K562 (cell line): ENCODE results near the gene VPS37B. TPM values are rescaled to one million over a fixed set of nuclear protein-coding genes. Genes with fewer than 3 reads are reported as not detected.

Experiments used
- ATAC-seq: fragments of 200-7000 bp; cut with Tn5 transposase; 3 replicates; pipeline ENCODE4 v1.9.1; 2020; ENCODE audit warnings: moderate library complexity
- BruUV-seq: library from RNA; stranded (reverse); fragments of 400-500 nt; replicated peaks from 2 replicates; lab custom pipeline; 2021; lab: Mats Ljungman, UMichigan
- CTCF ChIA-PET: fragments of 300-600 bp; formaldehyde crosslinking; extraction: SDS; loops from one replicate; lab custom pipeline; 2021; ENCODE audit warnings: low intra/inter-chr PET ratio; lab: Yijun Ruan, JAX
- POLR2A ChIA-PET: fragments of 300-600, 350-650 bp; sonication (Branson Sonifier 250); formaldehyde crosslinking; extraction: SDS; loops from one replicate; lab custom pipeline; 2021; ENCODE audit warnings: antibody characterized with exemption, inconsistent platforms; lab: Yijun Ruan, JAX
- DNase-seq, 4 experiments: peaks; one replicate each; pipeline versions ENCODE4 v3.0.0 to v3.0.0-alpha.2; 2011 to 2018; ENCODE audit warnings: low spot score in 3 of 4, mixed read lengths in 3 of 4; ENCODE audit errors: extremely low read depth in 1 of 4
- FAIRE-seq: peaks from 2 replicates; lab custom pipeline; 2011; peaks lifted over from hg19 to GRCh38; lab: Jason Lieb, UNC
- H2AFZ ChIP-seq: 2 replicates; pipeline ENCODE4 v1.6.0; 2011; ENCODE audit warnings: low read depth, low read length, control low read depth, inconsistent platforms
- H3K27ac ChIP-seq: fragments of 200-600 bp; 3 replicates; pipeline ENCODE4 v1.8.0; 2011; ENCODE audit warnings: low read depth, mild to moderate bottlenecking, control low read depth, inconsistent platforms, low read length, moderate library complexity, mixed read lengths; ENCODE audit errors: extremely low read depth
- H3K27me3 ChIP-seq, 2 experiments: fragments of 300-600 bp in 1 of 2; 2 replicates in 1 of 2; 3 replicates in 1 of 2; pipeline versions ENCODE4 v1.6.0 to v1.8.0; 2011; ENCODE audit warnings: inconsistent platforms in 2 of 2, low read length in 2 of 2, mild to moderate bottlenecking in 1 of 2, mixed read lengths in 1 of 2, moderate library complexity in 1 of 2; ENCODE audit not compliant: control insufficient read depth in 2 of 2, insufficient read depth in 2 of 2
- H3K36me3 ChIP-seq: fragments of 300-600 bp; 3 replicates; pipeline ENCODE4 v1.8.0; 2011; ENCODE audit warnings: mild to moderate bottlenecking, low read length, inconsistent platforms; ENCODE audit not compliant: control insufficient read depth, insufficient read depth
- H3K4me1 ChIP-seq, 2 experiments: fragments of 200-600 bp in 1 of 2; replicated peaks in 1 of 2; 2 replicates in 1 of 2; 3 replicates in 1 of 2; pipeline versions ENCODE4 v1.5.1 to v1.8.0; 2011; ENCODE audit warnings: inconsistent platforms in 2 of 2, low read length in 2 of 2, mild to moderate bottlenecking in 1 of 2, mixed read lengths in 1 of 2, moderate library complexity in 1 of 2; ENCODE audit not compliant: control insufficient read depth in 2 of 2, insufficient read depth in 2 of 2
- H3K4me2 ChIP-seq: 2 replicates; pipeline ENCODE4 v1.6.1; 2011; ENCODE audit warnings: low read length, control low read depth, inconsistent platforms, mixed read lengths; ENCODE audit not compliant: insufficient read depth
- H3K4me3 ChIP-seq: fragments of 200-600 bp; sonication (generic), shearing (Covaris generic); 2 replicates; pipeline ENCODE4 v1.5.1; 2016; ENCODE audit warnings: control low read depth, inconsistent platforms
- H3K79me2 ChIP-seq: fragments of 200-600 bp; 3 replicates; pipeline ENCODE4 v1.8.0; 2011; ENCODE audit warnings: low read length, inconsistent platforms; ENCODE audit not compliant: control insufficient read depth, insufficient read depth
- H3K9ac ChIP-seq, 2 experiments: 2 replicates each; pipeline versions ENCODE4 v1.6.0 to v1.6.1; 2011; ENCODE audit warnings: low read depth in 2 of 2, low read length in 2 of 2, control low read depth in 1 of 2, inconsistent platforms in 1 of 2, mild to moderate bottlenecking in 1 of 2, mixed read lengths in 1 of 2; ENCODE audit not compliant: insufficient read depth in 1 of 2
- H3K9me1 ChIP-seq: one replicate; pipeline ENCODE4 v1.6.0; 2011; ENCODE audit warnings: inconsistent platforms, mild to moderate bottlenecking, low read length, moderate library complexity; ENCODE audit not compliant: control insufficient read depth, insufficient read depth
- H3K9me3 ChIP-seq: replicated peaks from 2 replicates; pipeline ENCODE4 v1.5.1; 2011; ENCODE audit warnings: low read depth, low read length, inconsistent platforms; ENCODE audit not compliant: control insufficient read depth, insufficient read depth
- H4K20me1 ChIP-seq: replicated peaks from 2 replicates; pipeline ENCODE4 v1.6.1; 2011; ENCODE audit warnings: low read length, inconsistent platforms, mixed read lengths; ENCODE audit not compliant: control insufficient read depth, insufficient read depth
- GTF2B ChIP-seq: IDR thresholded peaks from 2 replicates; pipeline ENCODE4 v1.6.1; 2011; ENCODE audit not compliant: insufficient read length; ENCODE audit errors: extremely low read depth
- PHF21A ChIP-seq: fragments of 450-650 bp; IDR thresholded peaks from 2 replicates; pipeline ENCODE4 v1.6.1; 2017; ENCODE audit warnings: low read depth, borderline replicate concordance
- ZNF384 ChIP-seq: IDR thresholded peaks from 2 replicates; pipeline ENCODE4 v1.6.1; 2012; ENCODE audit warnings: low read depth, low read length, improper control_type of control experiment
- ZNF77 ChIP-seq: fragments of 250-450 bp; sonication (Bioruptor Pico); IDR thresholded peaks from 2 replicates; pipeline ENCODE4 v1.5.0; 2020
- WGBS: fragments of 100-300 bp; shearing (Covaris generic); methylation state at CpG from one replicate; pipeline ENCODE4 v1.1.6; 2016; ENCODE audit warnings: low coverage, mixed read lengths; ENCODE audit not compliant: insufficient coverage; ENCODE audit errors: missing lambda C conversion rate; 5-methylcytosine and 5-hydroxymethylcytosine counted together
- in situ Hi-C: fragments of 300-500 bp; cut with MboI; formaldehyde crosslinking; loops from 4 replicates; pipeline ENCODE4 v1.15.0; 2018; ENCODE audit warnings: inconsistent platforms, mixed read lengths
- intact Hi-C: fragments of 100-400 bp; cut with micrococcal nuclease; formaldehyde crosslinking; loops from 2 replicates; pipeline ENCODE4 v1.14.2; 2022
- polyA plus RNA-seq, 8 experiments: library from polyadenylated mRNA; depleted of rRNA in 4 of 8; stranded (reverse) in 5 of 8; unstranded in 3 of 8; fragments of >200 nt; fragmentation: Nextera tagmentation in 2 of 8; fragmentation: Illumina TruSeq in 1 of 8; extraction: Ambion mirVana in 2 of 8; extraction: Trizol in 1 of 8; gene quantifications; 2 replicates each; pipeline versions ENCODE4 v1.2.1 to v1.2.3, GENCODE V29; 2011 to 2014; ENCODE audit warnings: inconsistent platforms in 1 of 8, missing spikeins in 1 of 8
- total RNA-seq, 7 experiments: library from RNA; depleted of rRNA in 6 of 7; stranded (reverse); fragments of >200 nt in 6 of 7; fragmentation: Illumina TruSeq in 2 of 7; extraction: Trizol in 2 of 7; gene quantifications; 2 replicates each; pipeline versions ENCODE4 v1.2.1 to v1.2.3, GENCODE V29; 2011 to 2021; ENCODE audit warnings: low replicate concordance in 1 of 7

The VPS37B gene
- total and polyA plus RNA-seq, 9 of the 15 experiments (the other 6 are each of a cell fraction or from before 2014, with no cell fraction given), result 0.28 to 37.4 (median 17.9) TPM

- POLR2A ChIA-PET, result no interaction called here
- in situ Hi-C loops (loop anchor here (10.0 kb wide), 1 partner anchor 102 kb away; no protein-coding TSS in a partner anchor), intact Hi-C loops (no loop called here)
- Histone ChIP-seq H3K9me3 (no peaks in the 10 kb centered on the region), H3K9ac (no peak overlapping the region; a peak in 1 of 4 replicates), H3K4me1 (peaks cover 0 to 18% of the 10 kb centered on the region in 2 experiments; a peak in 2 of 5 replicates), H3K9me1 (no peaks in the 10 kb centered on the region), H3K4me3 (no peak overlapping the region), H3K4me2 (no peak overlapping the region), H3K27me3 (no peaks in the 10 kb centered on the region), H4K20me1 (peaks cover 5% of the 10 kb centered on the region), H3K79me2 (no peaks in the 10 kb centered on the region), H3K27ac (no peak overlapping the region), H2AFZ (no peak overlapping the region), H3K36me3 (0 out of 3 replicates have a peak, but pooled peaks cover 3% of the 10 kb centered on the region)
- ATAC-seq (no peak), DNase-seq (no peak), FAIRE-seq (no peak)
- CTCF ChIA-PET, result no interaction called here
- TF ChIP-seq GTF2B (no peak), ZNF77 (CRISPR knock-in tag) (no peak), PHF21A (0 out of 2 replicates have a peak, but pooled peaks have one; percentile 35), ZNF384 (no peak)
- 63% methylated on average over 17 of the region's 18 CpGs for WGBS
- BruUV-seq, result no TSS peak
Measured at GRCh38 chr12:122852336-122853275, 43.3 kb downstream of the VPS37B start.
